ENCODE results near the gene AK3. TPM values are rescaled to one million over a fixed set of nuclear protein-coding genes. Genes with fewer than 3 reads are reported as not detected.

The AK3 gene
- total RNA-seq, 4 donors from 2014 or later: 67.7 to 119 (median 91.3) TPM

DNA sequence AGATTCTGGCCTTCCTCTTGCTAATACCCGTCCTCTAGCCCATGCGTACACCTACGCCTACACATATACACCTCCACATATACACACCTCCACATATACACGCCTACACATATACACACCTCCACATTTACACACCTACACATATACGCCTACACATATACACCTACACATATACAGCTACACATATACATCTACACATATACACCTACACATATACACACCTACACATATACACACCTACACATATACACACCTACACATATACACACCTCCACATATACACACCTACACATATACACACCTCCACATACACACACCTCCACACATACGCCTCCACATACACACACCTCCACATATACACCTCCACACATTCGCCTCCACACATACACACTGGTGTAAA, 27.2 kb downstream of the AK3 start:
- no peaks in the 10 kb centered on the region for H3K27me3 ChIP-seq
- TF ChIP-seq POLR2A (IDR thresholded peaks at IDR 0.05): no peak
- TF ChIP-seq, protein P1, sequence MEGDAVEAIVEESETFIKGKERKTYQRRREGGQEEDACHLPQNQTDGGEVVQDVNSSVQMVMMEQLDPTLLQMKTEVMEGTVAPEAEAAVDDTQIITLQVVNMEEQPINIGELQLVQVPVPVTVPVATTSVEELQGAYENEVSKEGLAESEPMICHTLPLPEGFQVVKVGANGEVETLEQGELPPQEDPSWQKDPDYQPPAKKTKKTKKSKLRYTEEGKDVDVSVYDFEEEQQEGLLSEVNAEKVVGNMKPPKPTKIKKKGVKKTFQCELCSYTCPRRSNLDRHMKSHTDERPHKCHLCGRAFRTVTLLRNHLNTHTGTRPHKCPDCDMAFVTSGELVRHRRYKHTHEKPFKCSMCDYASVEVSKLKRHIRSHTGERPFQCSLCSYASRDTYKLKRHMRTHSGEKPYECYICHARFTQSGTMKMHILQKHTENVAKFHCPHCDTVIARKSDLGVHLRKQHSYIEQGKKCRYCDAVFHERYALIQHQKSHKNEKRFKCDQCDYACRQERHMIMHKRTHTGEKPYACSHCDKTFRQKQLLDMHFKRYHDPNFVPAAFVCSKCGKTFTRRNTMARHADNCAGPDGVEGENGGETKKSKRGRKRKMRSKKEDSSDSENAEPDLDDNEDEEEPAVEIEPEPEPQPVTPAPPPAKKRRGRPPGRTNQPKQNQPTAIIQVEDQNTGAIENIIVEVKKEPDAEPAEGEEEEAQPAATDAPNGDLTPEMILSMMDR (IDR thresholded peaks at IDR 0.05): no peak
- no peak overlapping the region for H3K4me3 ChIP-seq
- DNase-seq: no peak
- no peak overlapping the region for H3K27ac ChIP-seq
- peaks cover 0 to 73% (median 0%) of the 10 kb centered on the region in 3 donors for H3K36me3 ChIP-seq
- H3K9me3 ChIP-seq: no peaks in the 10 kb centered on the region
- no peaks in the 10 kb centered on the region for H3K4me1 ChIP-seq

DNA sequence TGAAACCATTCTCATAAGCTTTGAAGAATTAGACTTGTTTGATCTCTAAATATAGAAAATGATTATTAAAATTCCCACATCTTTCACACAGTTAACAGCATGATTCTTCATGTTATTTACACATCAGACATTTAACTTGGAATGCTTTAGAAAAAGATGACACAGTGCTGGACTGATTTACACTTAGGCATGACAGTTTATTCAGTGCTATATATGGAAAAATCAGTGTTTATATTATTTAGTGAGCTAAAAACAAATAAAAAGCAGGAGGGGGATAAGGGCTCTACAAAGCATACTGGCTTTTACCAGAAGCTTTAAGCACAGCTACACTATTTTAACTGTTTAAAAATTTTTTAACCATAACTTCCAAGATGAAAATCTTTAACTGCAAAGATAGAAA, 31.6 kb downstream of the AK3 start:
- no peak for TF ChIP-seq POLR2A (IDR thresholded peaks at IDR 0.05)
- TF ChIP-seq, protein P1 (IDR thresholded peaks at IDR 0.05): no peak
- no peak for DNase-seq
- H3K4me3 ChIP-seq: no peak overlapping the region
- H3K4me1 ChIP-seq: no peaks in the 10 kb centered on the region
- no peaks in the 10 kb centered on the region for H3K9me3 ChIP-seq
- no peak overlapping the region for H3K27ac ChIP-seq
- H3K27me3 ChIP-seq: no peaks in the 10 kb centered on the region
- peaks cover 0 to 56% (median 0%) of the 10 kb centered on the region in 3 donors for H3K36me3 ChIP-seq

DNA sequence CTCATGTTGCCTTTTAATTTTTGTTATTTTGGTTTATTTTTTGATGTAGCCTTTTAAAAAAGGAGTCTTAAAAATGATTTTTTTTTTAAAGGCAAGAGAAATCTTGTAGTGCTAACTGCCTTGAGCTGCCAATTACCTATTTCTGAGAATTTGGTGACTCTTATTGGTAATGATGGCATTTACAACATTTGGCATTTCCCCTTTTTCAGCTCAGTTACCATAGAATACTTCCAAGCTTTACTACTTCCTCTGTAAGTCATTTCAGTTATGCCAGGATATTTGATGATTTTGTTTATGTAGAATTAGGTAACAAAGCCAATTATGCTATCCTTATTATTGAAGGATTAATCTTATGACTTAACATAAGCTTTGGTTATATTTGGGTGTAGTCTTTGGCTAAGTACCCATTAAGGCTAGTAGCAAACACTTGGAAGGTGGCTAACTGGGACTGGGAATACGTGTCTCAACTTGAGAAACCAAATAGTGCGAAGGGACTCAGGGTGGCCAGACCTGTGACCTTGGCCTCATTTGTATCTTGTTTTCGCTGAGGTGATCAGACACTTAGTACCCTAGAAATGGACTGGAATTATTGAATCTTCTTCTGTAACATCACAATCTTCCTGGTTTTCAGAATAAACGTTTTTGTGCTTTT, 33.9 kb downstream of the AK3 start:
- no peak for DNase-seq
- no peak overlapping the region for H3K4me3 ChIP-seq
- H3K4me1 ChIP-seq: no peaks in the 10 kb centered on the region
- no peak overlapping the region for H3K27ac ChIP-seq
- no peak for TF ChIP-seq POLR2A (IDR thresholded peaks at IDR 0.05)
- TF ChIP-seq, protein P1 (IDR thresholded peaks at IDR 0.05): no peak
- H3K27me3 ChIP-seq: no peaks in the 10 kb centered on the region
- H3K9me3 ChIP-seq: no peaks in the 10 kb centered on the region
- peaks cover 0 to 64% (median 0%) of the 10 kb centered on the region in 3 donors for H3K36me3 ChIP-seq

DNA sequence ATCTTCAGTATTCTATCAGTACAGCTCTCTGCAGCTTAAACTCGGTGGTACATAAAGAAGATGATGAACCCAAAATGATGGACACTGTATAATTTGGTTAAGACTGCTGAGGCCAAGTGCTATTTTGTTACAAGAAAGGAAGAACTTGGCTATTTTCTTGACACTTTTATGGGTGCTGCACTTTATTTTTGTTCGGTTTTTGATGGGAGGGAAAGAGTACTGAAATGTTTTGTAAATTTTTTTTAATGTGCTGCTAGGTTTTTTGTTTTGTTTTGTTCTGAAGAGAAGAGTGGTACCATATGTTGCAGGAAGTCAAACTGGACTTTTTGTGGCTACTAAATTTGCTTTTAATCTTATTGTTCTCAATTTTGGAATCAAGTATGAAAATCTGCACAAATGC, 35.0 kb downstream of the AK3 start:
- no peak overlapping the region for H3K4me3 ChIP-seq
- H3K27me3 ChIP-seq: no peaks in the 10 kb centered on the region
- DNase-seq: no peak
- peaks cover 0 to 65% (median 0%) of the 10 kb centered on the region in 3 donors for H3K36me3 ChIP-seq
- no peaks in the 10 kb centered on the region for H3K9me3 ChIP-seq
- H3K27ac ChIP-seq: no peak overlapping the region
- TF ChIP-seq POLR2A (IDR thresholded peaks at IDR 0.05): no peak
- TF ChIP-seq, protein P1 (IDR thresholded peaks at IDR 0.05): no peak
- no peaks in the 10 kb centered on the region for H3K4me1 ChIP-seq

DNA sequence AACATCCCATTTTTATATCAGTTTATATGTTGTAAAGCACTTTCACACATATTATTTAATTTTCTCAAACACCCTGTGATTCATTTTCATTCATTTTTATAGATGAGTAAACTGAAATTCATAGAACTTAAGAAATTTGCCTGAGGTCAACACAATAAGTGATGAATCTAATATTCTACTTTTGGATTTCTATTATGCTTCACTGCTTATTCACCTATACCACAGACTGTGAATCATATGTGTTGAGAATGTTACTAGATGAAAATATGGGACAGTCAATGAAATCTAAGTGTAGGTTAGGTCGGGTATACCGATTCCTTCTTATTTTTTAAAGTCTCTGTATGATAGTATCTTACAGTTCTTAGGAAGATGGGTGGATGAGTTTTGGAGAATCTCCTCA, 36.9 kb downstream of the AK3 start:
- peaks cover 0 to 68% (median 0%) of the 10 kb centered on the region in 3 donors for H3K36me3 ChIP-seq
- TF ChIP-seq, protein P1 (IDR thresholded peaks at IDR 0.05): no peak
- TF ChIP-seq POLR2A (IDR thresholded peaks at IDR 0.05): no peak
- no peak overlapping the region for H3K4me3 ChIP-seq
- no peak overlapping the region for H3K27ac ChIP-seq
- no peaks in the 10 kb centered on the region for H3K4me1 ChIP-seq
- H3K9me3 ChIP-seq: no peaks in the 10 kb centered on the region
- H3K27me3 ChIP-seq: no peaks in the 10 kb centered on the region
- DNase-seq: no peak

Measured in Peyer's patch (tissue), 4 donors.